ENCODE data around the gene TRDMT1. TPM values are rescaled to one million over a fixed set of nuclear protein-coding genes. Genes with fewer than 3 reads are reported as not detected.

Gene TRDMT1
- total RNA-seq, 1 experiment from 2014 or later: 20.2 TPM

- Histone ChIP-seq H3K56ac (ENCODE audit: insufficient read length, low read depth, low read length) (no peak overlapping the region), H2AFZ (ENCODE audit: low read length) (no peak overlapping the region), H3K23me2 (ENCODE audit: insufficient read length, low read depth, low read length, poor library complexity, severe bottlenecking) (no peaks in the 10 kb centered on the region), H3K27ac (ENCODE audit: insufficient read length, low read depth, low read length) (no peak overlapping the region), H4K8ac (replicated peaks; ENCODE audit: insufficient read length, low read depth, low read length) (no peak overlapping the region), H3K79me2 (ENCODE audit: insufficient read depth, low read length) (no peaks in the 10 kb centered on the region), H4K5ac (ENCODE audit: insufficient read length, low read depth, low read length) (no peak overlapping the region), H2BK20ac (ENCODE audit: low read depth, low read length, poor library complexity, severe bottlenecking) (no peak overlapping the region), H3K4me1 (ENCODE audit: insufficient read depth, low read length) (peaks cover 4% of the 10 kb centered on the region; the same call in 1 of the 2 replicates), H3K4me2 (ENCODE audit: insufficient read depth, insufficient read length, low read length) (no peak overlapping the region), H4K20me1 (ENCODE audit: control insufficient read depth, insufficient read depth, insufficient read length) (no peaks in the 10 kb centered on the region), H3T11ph (ENCODE audit: low read length) (no peak overlapping the region), H4K91ac (ENCODE audit: insufficient read length, low read depth, low read length) (no peak overlapping the region), H2BK5ac (ENCODE audit: insufficient read length, low read length) (no peak overlapping the region), H3K27me3 (ENCODE audit: insufficient read depth, low read length) (no peaks in the 10 kb centered on the region), H3K79me1 (ENCODE audit: insufficient read depth, low read depth, low read length, poor library complexity, severe bottlenecking) (no peaks in the 10 kb centered on the region), H2BK15ac (ENCODE audit: low read depth, low read length) (no peak overlapping the region), H3K14ac (ENCODE audit: insufficient read depth, low read length) (no peak overlapping the region), H2BK12ac (ENCODE audit: insufficient read length, low read depth, low read length) (no peak overlapping the region), H3K23ac (ENCODE audit: insufficient read length, low read depth, low read length) (no peak overlapping the region), H3K4ac (ENCODE audit: low read depth, low read length) (no peak overlapping the region), H3K9ac (ENCODE audit: extremely low read depth, insufficient read length, low read length) (no peak overlapping the region), H3K18ac (ENCODE audit: insufficient read length, low read depth, low read length) (no peak overlapping the region), H2AK5ac (ENCODE audit: insufficient read length, low read length) (no peak overlapping the region), H2BK120ac (ENCODE audit: low read depth, low read length, poor library complexity, severe bottlenecking) (no peak overlapping the region), H3K9me3 (ENCODE audit: control insufficient read depth, low read depth, low read length) (no peaks in the 10 kb centered on the region)
- H3K36me3 Mint-ChIP-seq (ENCODE audit: insufficient read depth in 1 of 3, low read depth in 3 of 3): no peaks in the 10 kb centered on the region
- H3K9me3 Mint-ChIP-seq: no peaks in the 10 kb centered on the region
- H3K4me3 Mint-ChIP-seq: no peak overlapping the region
- H3K4me1 Mint-ChIP-seq: peaks cover 34 to 38% of the 10 kb centered on the region in 2 experiments
- H3K27ac Mint-ChIP-seq: no peak overlapping the region; a peak in 1 of 7 replicates
- H3K27me3 Mint-ChIP-seq (ENCODE audit: low read depth): no peaks in the 10 kb centered on the region
- no peak for DNase-seq
- no peak for TF ChIP-seq CTCF (conservative IDR thresholded peaks at IDR 0.05)
- 100% methylated on average over 1 of the region's 3 CpGs for WGBS (ENCODE audit: extremely low coverage, insufficient read length, low lambda C conversion rate)
Measured at GRCh38 chr10:17210361-17210760, 8.9 kb upstream of the TRDMT1 start.

Data from H9 (cell line).